IPS DF 19.7 (cell line): Measurements from ENCODE around the gene MACROH2A1.

Experiments
- DNase-seq: peaks from one replicate; pipeline ENCODE4 v3.0.0-alpha.2; 2013; ENCODE audit warnings: low read depth, low spot score

Gene MACROH2A1

GRCh38 chr5:135398855-135399793 is at the start of gene MACROH2A1:
Gene MACROH2A1, minus strand, starts transcription at chr5:135399231. Its CDS starts 10,138 bp downstream, at chr5:135389093.
- no peak for DNase-seq

- no peak for DNase-seq
Measured at GRCh38 chr5:135448071-135448739, 49.2 kb upstream of the MACROH2A1 start.

DNA sequence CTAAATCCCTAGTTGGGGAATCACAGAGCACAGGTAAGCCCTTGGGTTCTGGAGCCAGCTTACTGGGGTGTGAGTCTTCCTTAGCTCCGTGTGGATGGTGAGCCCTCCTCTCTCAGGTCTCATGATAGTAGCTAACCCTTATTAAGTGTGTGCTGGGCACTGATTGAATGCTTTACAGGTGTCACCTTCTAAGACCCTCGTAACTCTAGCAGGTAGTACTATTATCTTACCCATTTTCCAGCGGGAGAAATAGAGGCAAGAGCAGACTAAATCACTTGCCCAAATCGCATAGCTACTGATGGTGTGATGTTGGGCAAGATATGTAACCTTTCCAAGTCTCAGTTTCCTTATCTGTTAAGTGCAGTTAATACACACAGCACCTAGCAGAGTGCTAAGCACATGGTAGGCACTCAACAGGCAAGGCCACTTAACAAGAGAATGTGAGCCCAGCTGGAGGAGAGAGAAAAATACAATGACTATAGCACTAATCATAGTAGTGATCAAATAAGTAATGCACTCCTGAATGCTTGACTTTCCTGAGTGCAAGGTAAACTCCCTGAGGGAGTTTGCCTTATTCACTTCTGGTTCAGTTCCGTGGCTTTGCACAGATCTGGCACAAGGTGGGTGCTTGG is 48.4 kb upstream of the MACROH2A1 start, which contains the start of gene DCANP1:
Gene DCANP1 (minus strand): TSS at position 51 of the 632 bp plus-strand sequence. CDS start 240 bp downstream, outside the sequence.
- no peak for DNase-seq

DNA sequence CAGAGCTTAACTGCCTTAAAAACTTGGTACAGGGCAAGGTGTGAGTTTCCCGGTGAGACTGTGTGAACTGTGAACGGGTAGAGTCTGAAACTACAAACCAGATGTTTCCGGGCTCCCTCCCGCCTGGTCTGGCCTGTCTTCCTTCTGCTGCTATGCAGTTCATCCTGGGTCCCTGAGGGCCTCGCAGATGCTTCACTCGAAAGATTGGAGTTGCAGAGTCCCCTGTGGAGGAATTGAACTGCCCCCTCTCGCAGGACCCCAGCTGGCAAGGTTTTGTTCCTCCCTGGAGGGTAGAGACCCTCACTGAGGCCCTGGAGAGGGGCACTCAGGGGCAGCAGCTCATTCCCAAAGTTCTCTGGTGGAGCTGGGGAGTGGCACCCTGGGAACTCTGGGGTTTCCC is 47.6 kb upstream of the MACROH2A1 start:
- no peak for DNase-seq

GRCh38 chr5:135446206-135446605 is 47.2 kb upstream of the MACROH2A1 start:
- no peak for DNase-seq

- DNase-seq, result no peak
Measured at GRCh38 chr5:135445306-135445985, 46.4 kb upstream of the MACROH2A1 start.

- DNase-seq, result no peak
Measured at GRCh38 chr5:135444881-135445280, 45.9 kb upstream of the MACROH2A1 start.

DNA sequence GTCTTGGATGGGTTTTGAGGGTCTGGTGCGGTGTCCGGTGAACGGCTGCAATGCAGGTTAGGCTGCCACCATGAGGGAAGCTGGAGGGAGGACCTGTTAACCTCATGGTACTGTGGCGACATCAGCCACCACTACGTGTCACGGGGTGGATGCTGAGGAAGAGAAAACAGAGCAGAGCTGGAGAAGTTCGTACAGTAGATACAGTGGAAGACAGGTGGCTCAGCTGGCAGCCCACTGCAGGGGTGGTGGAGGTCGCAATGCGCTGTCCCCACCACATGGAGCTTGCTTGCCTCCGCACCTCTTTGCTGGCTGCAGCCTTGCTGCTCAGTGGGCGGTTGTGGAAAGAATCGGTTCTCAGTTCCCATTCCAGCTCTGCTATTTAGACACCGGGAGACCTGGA is 45.3 kb upstream of the MACROH2A1 start:
- DNase-seq, result no peak

GRCh38 chr5:135443161-135443960 is 44.3 kb upstream of the MACROH2A1 start:
- DNase-seq, result no peak

GRCh38 chr5:135442431-135443160 is 43.6 kb upstream of the MACROH2A1 start:
- no peak for DNase-seq

DNA sequence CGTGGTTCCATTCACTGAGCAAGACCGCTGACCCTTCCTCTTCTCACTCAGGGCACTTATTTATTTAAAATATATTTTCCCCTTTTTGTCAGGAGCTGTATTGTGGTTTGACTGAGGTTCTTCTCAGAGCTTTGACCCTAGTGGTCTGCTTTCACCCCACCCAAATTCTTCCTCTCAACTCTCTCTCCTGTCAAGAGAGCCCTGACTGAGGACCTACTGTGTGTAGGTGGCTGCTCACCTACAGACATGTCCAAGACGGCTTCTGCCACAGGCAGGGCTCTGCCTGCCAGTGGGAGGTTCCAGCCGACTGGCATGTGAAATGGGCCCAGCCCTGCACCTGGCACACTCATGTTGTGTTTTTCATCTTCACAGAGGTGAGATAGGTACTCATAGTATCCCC is 42.9 kb upstream of the MACROH2A1 start:
- DNase-seq, result no peak

GRCh38 chr5:135441350-135441831 is 42.4 kb upstream of the MACROH2A1 start:
- DNase-seq, result no peak

DNA sequence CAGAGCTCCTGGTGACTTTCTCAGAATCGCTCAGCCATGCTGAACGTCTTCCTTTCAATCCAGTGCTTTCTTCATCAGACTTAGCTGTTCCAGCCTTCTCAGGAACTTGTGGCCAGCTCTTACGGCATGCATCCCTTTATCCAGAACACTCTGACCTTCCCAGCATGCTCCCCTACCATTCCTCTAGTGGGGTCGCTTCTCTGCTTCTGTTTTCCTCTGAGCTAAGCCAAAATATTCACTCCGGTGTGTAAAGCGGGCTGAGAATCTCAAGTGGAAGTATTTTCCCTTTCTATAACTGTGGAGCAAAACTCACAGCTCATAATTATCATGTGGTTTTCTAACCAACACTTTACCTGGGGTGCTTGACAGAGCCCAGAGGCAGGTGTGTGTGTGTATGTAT is 41.9 kb upstream of the MACROH2A1 start:
- no peak for DNase-seq

- DNase-seq, result no peak
Measured at GRCh38 chr5:135439231-135440205, 40.5 kb upstream of the MACROH2A1 start.

- DNase-seq, result no peak
Measured at GRCh38 chr5:135438636-135439221, 39.7 kb upstream of the MACROH2A1 start.

DNA sequence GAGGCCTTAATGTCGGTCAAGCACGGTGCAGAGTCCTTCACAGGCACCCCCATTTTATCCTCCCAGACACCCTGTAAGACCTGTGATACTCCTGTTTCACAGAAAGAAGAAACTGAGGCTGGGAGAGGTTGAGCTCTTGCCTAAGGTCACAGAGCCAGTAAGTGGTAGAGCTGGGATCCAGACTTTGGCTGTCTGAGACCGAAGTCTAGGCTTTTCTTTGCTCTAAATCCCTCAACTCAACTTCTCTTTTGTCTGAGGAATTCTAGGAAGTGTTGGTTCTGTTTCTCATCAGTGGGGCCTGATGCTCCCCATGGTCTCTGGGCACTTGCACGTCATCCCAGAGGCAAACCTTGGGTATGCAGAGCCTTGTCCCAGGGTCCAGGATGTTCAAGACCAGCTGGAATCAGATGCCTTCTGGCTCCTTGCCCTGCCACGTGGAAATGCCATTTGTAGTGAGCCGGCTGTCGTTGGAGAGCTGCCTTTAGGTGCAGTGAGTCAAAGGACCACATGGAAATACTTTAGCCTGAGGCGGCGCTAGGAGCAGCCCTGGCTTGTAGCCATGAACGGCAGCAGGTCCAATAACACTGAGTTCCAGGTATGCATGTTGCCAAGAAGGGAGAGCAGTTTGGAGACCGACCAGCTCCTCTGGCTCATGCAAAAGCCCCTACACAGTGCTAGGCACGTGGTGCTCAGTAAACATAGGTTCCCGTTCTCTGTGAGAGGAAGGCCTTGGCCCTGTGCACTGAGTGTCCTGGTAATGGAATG is 38.9 kb upstream of the MACROH2A1 start:
- no peak for DNase-seq

DNA sequence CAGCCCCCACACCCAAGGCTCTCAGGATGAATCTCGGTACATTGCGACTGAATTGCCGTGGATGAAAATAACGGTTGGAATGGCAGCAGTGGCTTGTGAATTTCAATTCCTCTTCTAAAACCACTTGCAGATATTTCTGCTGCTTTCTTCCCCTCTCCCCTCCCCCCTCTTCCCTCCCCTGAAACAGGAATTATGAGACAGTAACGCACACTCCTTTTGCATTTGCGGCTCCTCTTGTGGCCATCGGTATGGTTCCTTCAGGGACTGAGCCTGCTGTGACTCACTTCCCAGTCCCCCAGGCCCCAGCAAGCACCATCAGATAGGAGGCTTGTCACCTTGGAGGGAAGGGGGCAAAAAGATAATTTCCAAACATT is 38.4 kb upstream of the MACROH2A1 start:
- DNase-seq, result no peak
